ENCODE measurements around the gene TAT.
"Not testable (repeated sequence)": the region's sequence is repeated elsewhere in the genome, so short reads cannot be mapped to it uniquely, and the experiment has no call there.

Gene TAT

GRCh38 chr16:71564335-71564967, 12.4 kb downstream of the TAT start:
- Histone ChIP-seq H3K27ac (ENCODE audit: low read depth, low read length) (no peak overlapping the region; the same call in 1 of the 2 replicates), H3K4me1 (ENCODE audit: control insufficient read depth, insufficient read depth, low read length, unreplicated experiment) (peaks cover 6% of the 10 kb centered on the region), H2AFZ (ENCODE audit: low read length, unreplicated experiment) (peak overlapping the region; percentile 99), H3K27me3 (ENCODE audit: insufficient read depth, low read length) (0 out of 2 replicates have a peak, but pooled peaks cover 4% of the 10 kb centered on the region), H3K36me3 (ENCODE audit: insufficient read depth, low read length) (no peaks in the 10 kb centered on the region), H3K4me3 (ENCODE audit: low read depth, low read length) (peak overlapping the region; percentile 76), H3K79me2 (ENCODE audit: control insufficient read depth, insufficient read depth, low read length, unreplicated experiment) (no peaks in the 10 kb centered on the region)

DNA sequence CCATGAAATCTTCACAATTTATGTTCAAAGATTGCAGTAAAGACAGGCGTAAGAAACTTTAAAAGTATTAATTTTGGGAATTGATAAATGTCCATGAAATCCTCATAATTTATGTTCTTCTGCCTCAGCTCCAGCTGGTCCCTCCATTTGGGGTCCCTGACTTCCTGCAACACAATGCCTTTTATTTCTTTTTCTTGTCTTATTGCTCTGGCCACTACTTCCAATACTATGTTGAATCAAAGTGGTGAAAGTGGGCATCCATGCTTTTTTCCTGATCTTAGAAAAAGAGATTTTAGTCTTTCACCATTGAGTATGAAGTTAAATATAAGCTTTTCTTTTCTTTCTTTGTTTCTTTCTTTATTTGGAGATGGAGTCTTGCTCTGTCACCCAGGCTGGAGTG, 14.3 kb downstream of the TAT start:
- Histone ChIP-seq H3K79me2 (ENCODE audit: control insufficient read depth, insufficient read depth, low read length, unreplicated experiment) (no peaks in the 10 kb centered on the region), H3K27me3 (ENCODE audit: insufficient read depth, low read length) (peaks cover 19% of the 10 kb centered on the region), H2AFZ (ENCODE audit: low read length, unreplicated experiment) (no peak overlapping the region), H3K4me3 (ENCODE audit: low read depth, low read length) (no peak overlapping the region), H3K4me1 (ENCODE audit: control insufficient read depth, insufficient read depth, low read length, unreplicated experiment) (peaks cover 6% of the 10 kb centered on the region), H3K36me3 (ENCODE audit: insufficient read depth, low read length) (no peaks in the 10 kb centered on the region), H3K27ac (ENCODE audit: low read depth, low read length) (no peak overlapping the region)

- peaks cover 23% of the 10 kb centered on the region for H3K27me3 ChIP-seq (ENCODE audit: insufficient read depth, low read length)
- H3K4me3 ChIP-seq (ENCODE audit: low read depth, low read length); H3K27ac ChIP-seq (ENCODE audit: low read depth, low read length); H3K36me3 ChIP-seq (ENCODE audit: insufficient read depth, low read length); H2AFZ ChIP-seq (ENCODE audit: low read length, unreplicated experiment); H3K79me2 ChIP-seq (ENCODE audit: control insufficient read depth, insufficient read depth, low read length, unreplicated experiment); H3K4me1 ChIP-seq (ENCODE audit: control insufficient read depth, insufficient read depth, low read length, unreplicated experiment): not testable (repeated sequence)
Measured at GRCh38 chr16:71561886-71562285, 15.0 kb downstream of the TAT start.

- Histone ChIP-seq H3K79me2 (ENCODE audit: control insufficient read depth, insufficient read depth, low read length, unreplicated experiment) (no peaks in the 10 kb centered on the region), H3K4me3 (ENCODE audit: low read depth, low read length) (no peak overlapping the region), H3K27me3 (ENCODE audit: insufficient read depth, low read length) (peaks cover 23% of the 10 kb centered on the region), H2AFZ (ENCODE audit: low read length, unreplicated experiment) (no peak overlapping the region), H3K36me3 (ENCODE audit: insufficient read depth, low read length) (no peaks in the 10 kb centered on the region), H3K4me1 (ENCODE audit: control insufficient read depth, insufficient read depth, low read length, unreplicated experiment) (peaks cover 6% of the 10 kb centered on the region), H3K27ac (ENCODE audit: low read depth, low read length) (no peak overlapping the region)
Measured at GRCh38 chr16:71559855-71560254, 17.0 kb downstream of the TAT start.

- Histone ChIP-seq H3K27me3 (ENCODE audit: insufficient read depth, low read length) (peaks cover 26% of the 10 kb centered on the region), H3K4me1 (ENCODE audit: control insufficient read depth, insufficient read depth, low read length, unreplicated experiment) (no peaks in the 10 kb centered on the region), H3K27ac (ENCODE audit: low read depth, low read length) (no peak overlapping the region), H2AFZ (ENCODE audit: low read length, unreplicated experiment) (no peak overlapping the region), H3K4me3 (ENCODE audit: low read depth, low read length) (no peak overlapping the region), H3K36me3 (ENCODE audit: insufficient read depth, low read length) (no peaks in the 10 kb centered on the region), H3K79me2 (ENCODE audit: control insufficient read depth, insufficient read depth, low read length, unreplicated experiment) (no peaks in the 10 kb centered on the region)
Measured at GRCh38 chr16:71557954-71558582, 18.8 kb downstream of the TAT start.

DNA sequence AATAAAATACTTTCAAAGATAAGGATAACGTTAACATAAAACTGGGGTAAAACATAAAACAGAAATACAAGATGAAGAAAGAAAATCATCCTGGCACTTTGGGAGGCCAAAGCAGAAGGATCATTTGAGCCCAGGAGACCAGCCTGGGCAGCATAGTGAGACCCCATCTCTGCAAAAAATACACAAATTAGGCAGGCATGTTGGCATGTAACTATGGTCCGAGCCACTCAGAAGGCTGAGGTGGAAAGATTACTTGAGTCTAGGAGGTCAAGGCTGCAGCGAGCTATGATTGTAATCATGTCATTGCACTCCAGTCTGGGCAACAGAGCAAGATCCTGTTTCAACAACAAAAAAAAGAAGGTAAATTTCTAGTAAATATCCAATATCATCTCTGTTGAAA, 19.6 kb downstream of the TAT start:
- Histone ChIP-seq H3K4me1 (ENCODE audit: control insufficient read depth, insufficient read depth, low read length, unreplicated experiment) (no peaks in the 10 kb centered on the region), H2AFZ (ENCODE audit: low read length, unreplicated experiment) (no peak overlapping the region), H3K36me3 (ENCODE audit: insufficient read depth, low read length) (no peaks in the 10 kb centered on the region), H3K27ac (ENCODE audit: low read depth, low read length) (no peak overlapping the region), H3K79me2 (ENCODE audit: control insufficient read depth, insufficient read depth, low read length, unreplicated experiment) (no peaks in the 10 kb centered on the region), H3K4me3 (ENCODE audit: low read depth, low read length) (no peak overlapping the region), H3K27me3 (ENCODE audit: insufficient read depth, low read length) (peaks cover 34% of the 10 kb centered on the region)

GRCh38 chr16:71555230-71555891, 21.5 kb downstream of the TAT start:
- Histone ChIP-seq H3K79me2 (ENCODE audit: control insufficient read depth, insufficient read depth, low read length, unreplicated experiment) (no peaks in the 10 kb centered on the region), H3K4me1 (ENCODE audit: control insufficient read depth, insufficient read depth, low read length, unreplicated experiment) (no peaks in the 10 kb centered on the region), H3K4me3 (ENCODE audit: low read depth, low read length) (no peak overlapping the region), H2AFZ (ENCODE audit: low read length, unreplicated experiment) (no peak overlapping the region), H3K27me3 (ENCODE audit: insufficient read depth, low read length) (peaks cover 52% of the 10 kb centered on the region), H3K27ac (ENCODE audit: low read depth, low read length) (no peak overlapping the region), H3K36me3 (ENCODE audit: insufficient read depth, low read length) (no peaks in the 10 kb centered on the region)

GRCh38 chr16:71552698-71553503, 24.0 kb downstream of the TAT start:
- no peaks in the 10 kb centered on the region for H3K79me2 ChIP-seq (ENCODE audit: control insufficient read depth, insufficient read depth, low read length, unreplicated experiment)
- no peaks in the 10 kb centered on the region for H3K36me3 ChIP-seq (ENCODE audit: insufficient read depth, low read length)
- no peak overlapping the region for H2AFZ ChIP-seq (ENCODE audit: low read length, unreplicated experiment)
- H3K27ac ChIP-seq (ENCODE audit: low read depth, low read length), result no peak overlapping the region
- H3K4me3 ChIP-seq (ENCODE audit: low read depth, low read length), result no peak overlapping the region
- no peaks in the 10 kb centered on the region for H3K4me1 ChIP-seq (ENCODE audit: control insufficient read depth, insufficient read depth, low read length, unreplicated experiment)
- H3K27me3 ChIP-seq (ENCODE audit: insufficient read depth, low read length), result peaks cover 61% of the 10 kb centered on the region

DNA sequence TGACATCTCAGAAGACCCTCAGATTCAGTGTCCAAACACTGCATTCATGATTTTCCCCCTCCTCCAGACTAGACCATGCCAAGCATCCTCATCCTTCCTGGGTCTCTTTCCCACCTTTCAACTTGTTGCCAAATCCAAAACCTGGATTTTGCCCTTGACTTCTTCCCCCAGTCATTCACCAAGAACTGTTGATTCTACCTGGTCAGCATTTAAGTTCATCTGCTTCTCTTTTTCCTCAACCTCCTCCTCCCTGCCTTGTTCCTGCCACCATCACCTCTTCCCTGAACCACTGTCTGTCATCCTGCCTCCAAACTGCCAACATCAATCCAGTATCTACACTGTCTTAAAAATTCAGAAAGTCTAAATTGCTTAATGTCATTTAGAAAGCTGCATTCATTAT, 29.7 kb downstream of the TAT start:
- Histone ChIP-seq H3K79me2 (ENCODE audit: control insufficient read depth, insufficient read depth, low read length, unreplicated experiment) (no peaks in the 10 kb centered on the region), H3K4me1 (ENCODE audit: control insufficient read depth, insufficient read depth, low read length, unreplicated experiment) (no peaks in the 10 kb centered on the region), H3K27me3 (ENCODE audit: insufficient read depth, low read length) (peaks cover 71% of the 10 kb centered on the region), H2AFZ (ENCODE audit: low read length, unreplicated experiment) (no peak overlapping the region), H3K4me3 (ENCODE audit: low read depth, low read length) (no peak overlapping the region), H3K36me3 (ENCODE audit: insufficient read depth, low read length) (no peaks in the 10 kb centered on the region), H3K27ac (ENCODE audit: low read depth, low read length) (no peak overlapping the region)

GRCh38 chr16:71542377-71542776, 34.5 kb downstream of the TAT start:
- no peak overlapping the region for H3K4me3 ChIP-seq (ENCODE audit: low read depth, low read length)
- H3K36me3 ChIP-seq (ENCODE audit: insufficient read depth, low read length), result no peaks in the 10 kb centered on the region
- H3K27ac ChIP-seq (ENCODE audit: low read depth, low read length), result no peak overlapping the region
- no peak overlapping the region for H2AFZ ChIP-seq (ENCODE audit: low read length, unreplicated experiment)
- no peaks in the 10 kb centered on the region for H3K4me1 ChIP-seq (ENCODE audit: control insufficient read depth, insufficient read depth, low read length, unreplicated experiment)
- H3K79me2 ChIP-seq (ENCODE audit: control insufficient read depth, insufficient read depth, low read length, unreplicated experiment), result no peaks in the 10 kb centered on the region
- peaks cover 60% of the 10 kb centered on the region for H3K27me3 ChIP-seq (ENCODE audit: insufficient read depth, low read length)

Data from ACC112 (cell line).